Activated T-cell treated with anti-CD3 and anti-CD28 coated beads for 24 hours (primary cell): Measurements from ENCODE around the gene SH3BP5L.
"Not testable (repeated sequence)": the region's sequence is repeated elsewhere in the genome, so short reads cannot be mapped to it uniquely, and the experiment has no call there.

Source experiments
- DNase-seq: peaks from one replicate; pipeline ENCODE4 v3.0.0-alpha.2; 2020; ENCODE audit warnings: low read depth

SH3BP5L gene

DNA sequence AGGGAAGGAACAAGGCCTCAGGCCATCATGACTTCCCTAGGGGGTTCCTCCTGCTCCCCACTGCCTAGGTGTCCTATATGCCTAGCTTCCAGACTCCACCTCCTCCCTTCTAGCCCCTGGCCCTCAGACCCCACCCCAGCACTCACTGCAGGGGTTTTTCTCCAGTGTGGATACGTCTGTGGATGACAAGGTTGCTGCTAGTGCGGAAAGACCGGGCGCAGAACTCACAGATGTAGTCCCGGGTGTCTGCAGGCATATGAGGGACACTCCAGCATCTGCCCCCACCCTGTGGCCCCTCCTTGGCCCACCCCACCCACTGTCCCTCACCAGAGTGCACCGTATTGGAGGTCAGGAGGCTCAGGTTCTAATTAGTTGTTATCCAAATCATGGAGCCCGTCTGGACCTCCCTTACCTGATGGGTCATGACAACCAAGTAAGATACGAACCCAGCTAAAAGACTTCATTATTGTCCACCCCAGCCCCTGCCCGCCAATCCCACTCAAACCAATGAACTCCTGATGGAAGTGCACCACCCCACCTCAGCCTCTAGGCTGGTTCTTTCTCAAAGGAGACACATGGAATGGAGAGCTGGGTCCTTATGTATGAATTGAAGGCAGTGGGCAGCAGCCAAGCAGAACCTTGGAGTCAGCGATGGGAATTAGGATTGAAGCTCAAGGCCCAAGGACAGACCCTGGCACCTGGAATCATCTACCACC lies 25.0 kb upstream of the SH3BP5L start:
- DNase-seq = no peak

DNA sequence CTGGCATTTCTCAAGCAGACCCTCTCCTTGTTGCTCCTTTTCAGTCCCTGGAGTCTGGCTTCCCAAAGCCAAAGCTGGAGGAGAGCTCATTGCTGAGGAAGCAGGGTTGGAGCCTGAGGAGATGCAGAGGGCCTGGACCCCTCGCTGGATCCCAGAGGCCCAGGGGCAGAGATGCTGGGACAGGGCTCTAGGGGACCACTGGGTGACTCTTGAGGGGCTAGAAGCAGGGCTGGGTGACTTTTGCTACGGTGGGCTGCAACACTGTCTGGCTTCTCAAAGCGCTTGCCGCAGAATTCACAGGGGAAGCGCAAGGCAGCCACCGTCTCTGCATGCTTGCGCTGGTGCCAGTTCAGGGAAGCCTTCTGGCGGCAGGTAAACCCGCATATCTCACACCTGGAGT lies 24.4 kb upstream of the SH3BP5L start:
- DNase-seq = no peak

DNA sequence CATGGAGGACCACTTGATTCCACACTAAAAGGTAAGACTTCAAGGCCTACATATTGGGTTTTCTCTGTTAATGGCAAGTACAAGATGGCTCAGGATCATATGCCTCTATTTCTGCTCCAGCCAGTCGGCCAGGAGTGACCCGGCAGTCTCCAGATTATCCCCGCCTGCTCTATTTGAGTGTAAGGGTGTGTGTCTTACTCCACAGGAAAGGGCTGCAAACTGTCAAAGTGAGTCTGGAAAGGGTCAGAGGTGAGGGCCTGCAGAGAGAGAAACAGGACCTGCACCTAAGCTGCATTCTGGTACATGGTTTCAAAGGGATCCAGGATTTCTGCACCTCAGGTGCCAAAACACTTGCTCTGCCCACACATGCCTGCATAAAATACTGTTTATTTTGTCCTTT lies 23.9 kb upstream of the SH3BP5L start:
- no peak for DNase-seq

DNA sequence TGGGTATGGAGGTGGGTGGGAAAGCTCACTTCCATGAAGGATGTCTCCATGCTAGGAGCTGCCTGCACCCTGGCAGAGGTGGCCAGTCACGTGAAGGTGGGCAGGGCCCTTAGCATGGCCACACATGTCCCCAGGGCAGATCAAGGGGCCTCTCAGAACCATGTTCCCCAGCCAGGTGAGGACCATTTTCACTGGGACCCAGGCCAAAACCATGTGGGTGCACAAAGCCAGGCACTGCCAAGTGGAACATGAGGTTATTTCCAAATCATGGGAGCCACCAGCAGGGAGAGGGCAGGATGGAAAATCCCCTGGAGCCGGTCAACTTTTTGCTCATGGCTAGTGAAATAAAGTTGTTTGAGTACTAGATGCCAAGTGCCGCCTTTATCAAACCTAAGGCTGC lies 23.4 kb upstream of the SH3BP5L start:
- DNase-seq = no peak

DNA sequence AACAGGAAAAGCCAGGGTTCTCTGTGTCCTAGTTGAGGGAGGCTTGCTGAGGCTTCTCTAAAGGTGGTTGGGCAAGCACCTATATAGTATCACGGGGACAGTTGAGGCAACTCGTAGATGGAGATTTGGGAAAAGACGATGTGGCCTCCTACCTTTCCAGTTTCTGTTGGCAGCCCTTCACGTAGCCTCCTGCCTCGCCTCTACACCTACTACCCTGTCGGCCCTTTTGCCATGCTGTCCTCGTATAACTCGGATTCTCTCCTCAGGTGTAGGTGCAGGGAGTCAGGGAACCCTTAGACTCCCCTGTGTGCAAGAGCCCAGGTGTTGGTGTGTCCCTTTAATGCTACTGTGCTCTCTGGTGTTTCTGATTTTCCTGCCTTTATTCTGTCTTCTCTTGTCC lies 22.9 kb upstream of the SH3BP5L start:
- DNase-seq = no peak

DNA sequence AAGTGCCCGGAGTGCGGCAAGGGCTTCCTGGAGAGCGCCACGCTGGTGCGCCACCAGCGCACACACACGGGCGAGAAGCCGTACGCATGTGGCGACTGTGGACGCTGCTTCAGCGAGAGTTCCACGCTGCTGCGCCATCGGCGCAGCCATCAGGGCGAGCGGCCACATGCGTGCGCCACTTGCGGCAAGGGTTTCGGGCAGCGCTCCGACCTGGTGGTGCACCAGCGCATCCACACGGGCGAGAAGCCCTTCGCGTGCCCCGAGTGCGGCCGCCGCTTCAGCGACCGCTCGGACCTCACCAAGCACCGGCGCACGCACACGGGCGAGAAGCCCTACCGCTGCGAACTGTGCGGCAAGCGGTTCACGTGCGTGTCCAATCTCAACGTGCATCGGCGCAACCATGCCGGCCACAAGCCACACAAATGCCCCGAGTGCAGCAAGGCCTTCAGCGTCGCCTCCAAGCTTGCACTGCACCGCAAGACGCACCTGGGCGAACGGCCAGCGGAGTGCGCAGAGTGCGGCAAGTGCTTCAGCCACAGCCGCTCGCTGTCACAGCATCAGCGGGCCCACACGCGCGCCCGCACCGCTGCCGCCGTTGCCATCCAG lies 22.3 kb upstream of the SH3BP5L start:
- no peak for DNase-seq

DNA sequence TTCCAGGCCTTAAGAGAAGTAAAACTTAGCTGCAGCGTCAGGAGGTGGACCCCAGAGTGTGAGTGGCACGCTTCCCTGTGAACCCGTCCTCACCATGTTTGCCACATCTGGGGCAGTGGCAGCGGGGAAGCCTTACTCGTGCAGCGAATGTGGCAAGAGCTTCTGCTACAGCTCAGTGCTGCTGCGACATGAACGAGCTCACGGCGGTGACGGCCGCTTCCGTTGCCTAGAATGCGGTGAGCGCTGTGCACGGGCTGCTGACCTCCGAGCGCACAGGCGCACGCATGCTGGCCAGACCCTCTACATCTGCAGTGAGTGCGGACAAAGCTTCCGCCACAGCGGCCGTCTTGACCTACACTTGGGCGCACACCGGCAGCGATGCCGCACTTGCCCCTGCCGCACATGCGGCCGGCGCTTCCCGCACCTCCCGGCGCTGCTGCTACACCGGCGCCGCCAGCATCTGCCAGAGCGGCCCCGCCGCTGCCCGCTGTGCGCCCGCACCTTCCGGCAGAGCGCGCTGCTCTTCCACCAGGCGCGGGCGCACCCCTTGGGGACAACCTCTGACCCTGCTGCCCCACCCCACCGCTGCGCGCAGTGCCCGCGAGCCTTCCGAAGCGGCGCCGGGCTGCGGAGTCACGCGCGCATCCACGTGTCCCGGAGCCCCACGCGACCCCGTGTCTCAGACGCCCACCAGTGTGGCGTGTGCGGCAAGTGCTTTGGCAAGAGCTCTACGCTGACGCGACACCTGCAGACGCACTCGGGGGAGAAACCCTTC lies 21.7 kb upstream of the SH3BP5L start:
- no peak for DNase-seq

DNA sequence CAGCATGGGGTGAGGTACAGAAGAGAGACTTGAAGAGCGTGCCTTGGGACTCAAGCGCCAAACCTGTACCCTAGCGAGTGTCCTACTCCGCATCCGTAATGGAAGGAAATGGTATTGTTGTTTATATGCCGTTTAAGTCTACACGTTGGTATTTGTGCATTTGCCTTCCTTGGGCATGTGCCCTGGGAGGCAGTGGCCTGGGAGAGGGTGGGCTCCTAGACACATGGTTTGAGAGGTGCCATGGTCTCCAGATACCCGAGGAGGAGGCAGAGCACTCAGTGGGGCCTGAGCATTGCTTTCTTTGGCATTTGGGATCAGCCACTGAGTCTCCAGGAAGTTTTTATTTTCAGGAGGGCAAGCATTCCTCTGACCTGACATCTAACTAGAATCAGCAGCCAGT lies 18.8 kb upstream of the SH3BP5L start:
- DNase-seq = no peak

DNA sequence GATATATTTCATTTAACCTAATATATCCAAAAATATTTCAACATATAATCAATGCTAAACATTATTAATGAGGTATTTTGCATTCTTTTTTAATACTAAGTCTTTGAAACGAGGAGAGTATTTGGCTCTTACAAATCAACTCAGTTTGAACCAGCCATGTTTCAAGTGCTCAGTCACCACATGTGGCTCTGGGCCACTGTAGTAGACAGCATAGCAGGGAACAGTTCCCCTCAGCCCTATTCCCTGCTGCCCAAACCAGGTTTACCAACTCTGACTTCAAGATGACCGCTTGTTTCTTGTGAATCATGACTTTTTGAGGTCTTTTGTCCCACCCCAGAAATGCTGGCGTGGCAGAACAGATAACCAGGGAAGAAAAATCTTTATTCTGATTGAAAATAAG lies 18.0 kb upstream of the SH3BP5L start:
- no peak for DNase-seq

DNA sequence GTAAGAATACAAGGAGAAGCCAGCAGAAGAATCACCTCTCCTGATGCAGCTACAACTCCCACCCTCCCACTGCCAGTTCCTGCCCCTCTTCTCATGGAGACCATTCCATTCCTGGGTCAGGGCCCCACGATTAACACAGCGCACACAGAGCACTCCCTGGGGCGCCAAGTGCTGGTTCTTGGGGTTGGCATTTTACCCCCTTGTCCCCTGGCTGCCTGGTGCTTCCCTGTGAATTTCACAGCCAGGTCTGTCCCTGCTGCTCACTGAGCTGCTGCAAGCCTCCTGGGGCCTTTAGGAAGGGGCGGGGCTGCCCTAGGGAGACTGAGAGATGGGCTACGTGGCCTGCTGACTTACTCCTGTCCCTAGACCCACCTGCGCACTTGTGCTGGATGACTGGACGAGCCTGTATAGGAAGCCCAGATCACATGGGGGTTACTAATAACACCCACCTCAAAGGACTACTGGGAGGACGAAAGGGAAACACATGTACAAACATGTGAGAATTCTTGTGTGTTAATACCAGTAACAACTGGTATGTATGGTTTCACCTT lies 17.1 kb upstream of the SH3BP5L start:
- no peak for DNase-seq

DNA sequence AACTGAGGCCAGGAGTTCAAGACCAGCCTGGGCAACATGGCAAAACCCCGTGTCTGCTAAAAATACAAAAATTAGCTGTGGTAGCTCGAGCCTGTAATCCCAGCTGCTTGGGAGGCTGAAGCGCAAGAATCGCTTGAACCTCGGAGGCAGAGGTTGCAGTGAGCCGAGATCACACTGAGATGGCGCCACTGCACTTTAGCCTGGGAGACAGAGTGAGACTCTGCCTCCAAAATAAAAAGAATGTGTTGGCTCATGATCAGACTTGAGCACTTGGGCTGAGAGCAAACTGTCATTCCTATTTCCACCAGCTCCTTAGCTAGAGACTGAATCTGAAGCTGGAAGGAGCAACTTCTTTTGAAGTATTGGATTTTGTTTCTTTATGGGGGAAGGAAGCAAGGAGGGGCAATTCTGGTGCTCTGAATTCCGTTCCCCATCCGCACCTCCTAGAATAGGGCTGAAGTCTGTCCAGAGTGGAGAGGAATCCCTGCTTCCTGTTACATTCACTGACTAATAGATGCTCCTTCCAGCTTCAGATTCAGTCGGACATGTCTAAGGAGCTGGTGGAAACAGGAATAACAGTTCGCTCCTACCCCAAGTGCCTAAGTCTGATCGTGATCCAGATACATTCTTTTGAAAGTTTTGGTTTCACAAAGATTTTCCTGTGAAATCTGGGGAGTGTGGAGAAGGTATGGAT lies 16.1 kb upstream of the SH3BP5L start:
- no peak for DNase-seq

DNA sequence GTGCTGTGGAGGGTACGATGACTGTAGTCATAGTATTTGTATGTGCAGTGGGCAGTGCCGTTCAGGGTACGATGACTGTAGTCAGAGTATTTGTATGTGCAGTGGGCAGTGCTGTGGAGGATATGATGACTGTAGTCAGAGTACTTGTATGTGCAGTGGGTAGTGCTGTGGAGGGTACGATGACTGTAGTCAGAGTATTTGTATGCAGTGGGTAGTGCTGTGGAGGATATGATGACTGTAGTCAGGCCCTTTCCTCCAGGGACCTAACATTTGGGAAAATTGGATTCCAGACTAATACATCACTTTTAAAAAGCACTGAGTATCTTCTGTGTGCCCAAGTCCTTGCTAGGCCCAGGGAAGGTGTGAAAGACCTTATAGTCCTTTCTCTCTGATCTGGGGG lies 15.2 kb upstream of the SH3BP5L start:
- DNase-seq = no peak

DNA sequence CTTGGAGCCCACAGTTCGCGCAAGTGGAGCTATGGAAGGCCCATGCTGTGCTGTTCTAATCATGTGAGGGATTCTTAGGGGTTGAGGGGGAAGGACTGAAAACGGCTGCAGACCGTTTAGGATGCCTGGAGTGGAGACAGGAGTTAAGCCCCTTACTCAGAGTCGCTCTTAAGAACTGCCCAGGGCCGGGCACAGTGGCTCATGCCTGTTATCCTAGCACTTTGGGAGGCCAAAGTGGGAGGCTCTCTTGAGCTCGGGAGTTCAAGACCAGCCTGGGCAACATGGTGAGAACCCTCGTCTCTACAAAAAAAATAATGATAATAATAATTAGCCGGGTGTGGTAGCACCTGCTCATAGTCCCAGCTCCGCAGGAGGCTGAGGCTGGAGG lies 13.4 kb upstream of the SH3BP5L start:
- no peak for DNase-seq

DNA sequence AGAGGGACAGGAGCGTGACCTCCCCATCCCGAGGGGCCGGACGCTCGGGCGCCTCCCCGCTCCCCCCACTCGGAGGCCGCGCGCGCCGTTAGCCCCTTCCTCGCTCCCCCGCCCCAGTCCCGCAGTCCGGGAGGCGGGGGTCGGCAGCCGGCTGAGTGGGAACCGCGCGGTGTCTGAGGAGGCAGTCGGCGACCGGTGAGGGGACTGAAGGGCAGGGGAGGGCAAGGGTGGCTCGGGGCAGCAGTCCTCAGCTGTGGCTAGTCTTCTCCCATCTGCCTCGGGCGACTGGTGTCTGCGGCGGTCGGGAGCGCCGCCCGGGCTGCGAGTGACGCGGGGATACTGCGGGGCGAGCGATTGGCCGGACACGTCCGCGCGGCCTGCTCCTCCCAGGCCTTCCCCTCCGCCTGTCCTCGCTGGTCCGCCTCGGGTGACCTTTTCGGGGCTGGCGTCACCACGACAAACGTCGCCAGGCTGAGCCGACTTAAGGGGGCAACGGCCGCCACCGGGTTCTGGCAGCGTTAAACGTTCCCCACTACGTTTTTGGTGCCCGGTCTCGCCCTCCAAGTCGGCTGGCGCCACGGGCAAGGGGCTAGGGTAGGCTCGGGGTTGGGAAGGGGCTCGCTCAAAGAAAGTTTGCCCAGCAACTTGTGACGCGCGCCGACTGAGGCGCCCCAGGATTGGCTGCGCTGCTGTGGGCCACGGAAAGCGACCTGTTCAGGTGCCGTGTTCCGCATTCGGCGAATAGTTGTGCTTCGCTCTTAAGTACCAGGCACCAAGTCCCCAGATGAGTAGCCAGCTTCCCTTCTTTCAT lies 12.8 kb upstream of the SH3BP5L start:
- DNase-seq = peak; percentile 75

DNA sequence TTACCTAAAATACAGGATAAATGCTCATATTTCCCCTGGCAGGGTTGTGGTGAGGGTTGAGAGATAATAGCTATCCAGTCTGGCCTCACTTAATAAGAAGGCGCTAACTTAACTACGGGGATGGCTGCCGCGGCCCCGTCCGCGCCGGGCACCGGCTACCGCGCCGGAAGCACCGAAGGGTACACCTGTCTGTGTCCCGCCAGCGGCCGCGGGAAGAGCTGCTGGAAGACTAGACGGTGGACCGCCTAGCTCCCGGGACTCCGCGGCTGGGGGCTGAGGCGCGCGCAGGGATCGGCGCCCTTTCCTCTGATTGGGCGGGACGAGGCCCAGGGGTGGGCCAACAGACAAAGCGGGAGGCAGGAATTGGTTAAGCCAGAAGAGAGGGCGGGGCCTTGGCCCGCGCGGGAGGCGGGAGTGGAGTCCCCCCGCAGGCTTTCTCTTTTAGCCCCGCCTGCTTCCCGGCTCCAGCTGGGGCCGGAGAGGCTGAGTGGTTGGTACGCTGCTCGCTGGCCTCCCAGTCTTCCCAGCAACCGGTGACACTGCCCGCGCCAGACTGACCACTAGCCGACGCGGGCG lies 12.2 kb upstream of the SH3BP5L start, which contains the start of gene ZNF672:
Gene ZNF672, plus strand, starts transcription at position 444 of the 576 bp plus-strand sequence. CDS start 9,051 bp downstream, outside the sequence.
- peak; percentile 92 for DNase-seq

DNA sequence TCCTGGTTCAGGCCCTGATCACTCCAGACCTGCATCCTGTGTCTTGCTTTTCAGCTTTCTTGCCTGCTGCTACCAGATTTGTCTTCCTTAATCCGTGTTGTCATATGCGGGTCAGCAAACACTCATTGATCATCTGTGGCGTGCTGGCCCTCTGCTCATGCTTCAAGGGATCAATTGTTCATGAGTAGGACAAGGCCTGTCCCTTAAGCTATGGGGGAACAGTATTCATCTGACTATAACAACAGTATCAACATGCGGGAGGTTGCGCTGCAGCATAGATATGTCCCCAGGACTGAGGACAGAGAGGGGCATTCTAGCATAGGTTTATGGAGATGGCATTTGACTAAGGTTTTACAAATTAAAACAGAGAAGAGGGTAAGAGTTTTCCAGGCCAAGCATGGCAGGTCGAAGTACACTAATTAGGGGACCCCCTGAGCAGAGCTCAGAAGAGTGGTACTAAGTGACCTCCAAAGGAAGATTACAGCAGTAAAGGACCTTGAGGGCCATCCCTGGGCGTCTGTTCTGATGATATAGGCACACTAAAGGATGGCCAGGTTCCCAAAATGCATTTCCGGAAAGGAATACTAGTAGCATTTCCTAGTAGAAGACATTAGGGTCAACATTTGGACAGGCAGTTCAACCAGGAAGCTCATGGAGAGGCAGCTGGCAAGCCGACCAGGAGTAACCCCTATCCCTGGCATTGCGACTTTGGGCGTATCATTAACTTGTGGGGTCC lies 11.5 kb upstream of the SH3BP5L start:
- no peak for DNase-seq

DNA sequence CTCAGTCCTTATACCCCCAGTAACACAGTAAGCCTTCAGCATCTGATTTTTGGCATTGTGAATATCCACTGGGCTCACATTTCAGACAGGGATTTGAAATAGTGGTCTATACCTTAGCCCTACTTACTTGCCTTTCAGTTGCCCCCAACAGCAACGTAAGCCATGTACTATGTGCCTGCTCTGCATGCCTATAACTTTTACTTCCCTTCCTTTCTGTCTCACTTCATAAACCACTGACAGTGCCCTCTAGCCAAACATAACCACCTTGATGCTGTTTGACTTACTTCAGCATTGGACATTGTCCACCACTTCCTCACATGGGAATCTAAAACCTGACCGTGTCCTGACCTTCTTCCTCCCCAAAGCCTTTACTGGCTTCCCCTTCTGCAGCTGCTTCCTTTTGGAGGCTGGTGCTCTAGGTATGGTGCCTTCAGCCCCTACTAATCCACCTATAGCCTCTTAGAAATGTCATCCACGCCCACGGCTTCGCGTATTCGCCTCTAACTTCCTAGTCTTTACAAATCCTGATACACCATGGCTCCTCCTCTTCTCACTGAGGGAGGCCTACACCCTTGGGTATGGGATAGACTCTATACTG lies 8.7 kb upstream of the SH3BP5L start:
- no peak for DNase-seq

DNA sequence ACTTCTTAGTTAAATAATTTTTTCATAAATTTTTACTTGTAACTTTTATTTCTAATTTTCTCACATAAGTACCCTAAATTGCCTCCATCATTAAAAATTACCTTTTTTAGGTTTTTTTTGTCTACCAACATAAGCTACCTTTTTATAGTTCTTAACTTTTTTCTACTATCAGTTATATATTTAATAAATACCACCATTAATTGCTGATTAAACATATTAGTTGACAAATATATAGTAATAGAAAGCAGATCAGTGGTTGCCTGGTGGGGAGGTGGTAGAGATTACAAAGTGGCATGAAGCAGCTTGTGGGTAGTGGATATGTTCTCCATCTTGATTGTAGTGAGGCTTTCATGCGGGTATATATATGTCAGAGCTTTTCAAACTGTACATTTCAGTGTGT lies 6.1 kb upstream of the SH3BP5L start:
- DNase-seq = no peak

DNA sequence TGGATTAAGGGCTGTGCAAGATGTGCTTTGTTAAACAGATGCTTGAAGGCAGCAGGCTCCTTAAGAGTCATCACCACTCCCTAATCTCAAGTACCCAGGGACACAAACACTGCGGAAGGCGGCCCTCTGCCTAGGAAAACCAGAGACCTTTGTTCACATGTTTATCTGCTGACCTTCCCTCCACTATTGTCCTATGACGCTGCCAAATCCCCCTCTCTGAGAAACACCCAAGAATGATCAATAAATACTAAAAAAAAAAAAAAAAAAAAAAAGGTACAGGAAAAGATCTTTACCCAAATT lies 5.0 kb upstream of the SH3BP5L start:
- not testable (repeated sequence) for DNase-seq

DNA sequence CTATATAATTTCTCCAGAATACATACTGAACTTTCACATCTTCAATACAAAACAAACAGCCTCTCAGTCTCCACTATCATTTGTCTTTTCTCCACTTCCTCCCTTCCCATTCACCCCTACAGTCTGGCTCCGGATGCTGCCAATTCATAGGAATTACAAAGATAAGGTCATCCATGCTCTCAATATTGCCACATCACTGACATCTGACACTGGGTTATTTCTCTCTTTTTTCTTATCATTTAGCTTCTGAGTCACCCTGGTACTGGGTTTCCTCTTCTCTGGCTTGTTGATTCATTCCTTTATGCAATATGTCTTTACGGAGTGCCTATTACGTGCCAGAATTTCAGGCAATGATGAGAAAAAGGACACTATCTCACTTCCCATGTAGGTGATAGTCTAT lies 3.1 kb upstream of the SH3BP5L start:
- DNase-seq = no peak
